HL-60 (cell line): Measurements from ENCODE around the gene GPN1.

Experiments used
- DNase-seq, 2 experiments: peaks; one replicate each; pipeline ENCODE4 v3.0.0-alpha.2; 2010 to 2020; ENCODE audit warnings: low read depth in 1 of 2, low spot score in 1 of 2
- H3K27ac ChIP-seq: fragments of 250-450 bp; sonication (Bioruptor Pico); replicated peaks from 2 replicates; pipeline ENCODE4 v1.5.1; 2020; ENCODE audit warnings: mild to moderate bottlenecking, moderate library complexity
- H3K27me3 ChIP-seq: fragments of 250-450 bp; sonication (Bioruptor Pico); 2 replicates; pipeline ENCODE4 v1.5.1; 2021; ENCODE audit warnings: mild to moderate bottlenecking, moderate library complexity; ENCODE audit not compliant: insufficient read depth, poor library complexity, severe bottlenecking
- H3K4me3 ChIP-seq: replicated peaks from 2 replicates; pipeline ENCODE4 v1.5.1; 2011; ENCODE audit warnings: mild to moderate bottlenecking, control low read depth, low read length; ENCODE audit not compliant: insufficient read depth
- CTCF ChIP-seq: IDR thresholded peaks from one replicate; pipeline ENCODE4 v1.5.1; 2011; ENCODE audit warnings: low read length, control low read depth, inconsistent platforms; ENCODE audit not compliant: insufficient read depth
- GABPA ChIP-seq: IDR thresholded peaks from 2 replicates; pipeline ENCODE4 v1.6.1; 2012; ENCODE audit warnings: low read depth
- POLR2AphosphoS5 ChIP-seq: IDR thresholded peaks from 2 replicates; pipeline ENCODE4 v1.6.1; 2012; ENCODE audit warnings: low read depth
- SPI1 ChIP-seq: IDR thresholded peaks from 2 replicates; pipeline ENCODE4 v1.6.1; 2012; ENCODE audit warnings: low read depth, mild to moderate bottlenecking, borderline replicate concordance
- TF ChIP-seq, protein P1 (sequence below): IDR thresholded peaks from 2 replicates; pipeline ENCODE4 v1.6.1; 2012; ENCODE audit warnings: low read depth; ENCODE audit not compliant: insufficient replicate concordance

The GPN1 gene

DNA sequence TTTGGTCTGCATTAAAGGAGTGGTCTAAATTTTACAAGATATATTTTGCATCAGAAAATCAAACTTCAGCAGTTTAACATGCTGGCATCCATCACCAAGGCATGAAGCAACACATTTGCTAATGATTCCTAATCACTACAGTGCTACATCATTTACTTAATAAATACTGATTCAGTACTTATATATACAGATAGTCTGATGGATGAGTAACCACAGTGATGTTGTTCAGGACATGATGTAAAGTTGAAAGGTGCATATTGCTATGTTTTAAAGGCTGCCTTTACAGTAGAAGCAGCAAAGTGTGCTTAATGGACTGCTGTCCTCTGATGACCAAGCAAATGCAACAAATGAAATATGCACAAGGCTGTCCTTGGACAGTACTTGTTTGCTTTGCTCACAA, 23.5 kb downstream of the GPN1 start:
- no peak overlapping the region for H3K27ac ChIP-seq
- H3K27me3 ChIP-seq = no peaks in the 10 kb centered on the region
- TF ChIP-seq, protein P1, sequence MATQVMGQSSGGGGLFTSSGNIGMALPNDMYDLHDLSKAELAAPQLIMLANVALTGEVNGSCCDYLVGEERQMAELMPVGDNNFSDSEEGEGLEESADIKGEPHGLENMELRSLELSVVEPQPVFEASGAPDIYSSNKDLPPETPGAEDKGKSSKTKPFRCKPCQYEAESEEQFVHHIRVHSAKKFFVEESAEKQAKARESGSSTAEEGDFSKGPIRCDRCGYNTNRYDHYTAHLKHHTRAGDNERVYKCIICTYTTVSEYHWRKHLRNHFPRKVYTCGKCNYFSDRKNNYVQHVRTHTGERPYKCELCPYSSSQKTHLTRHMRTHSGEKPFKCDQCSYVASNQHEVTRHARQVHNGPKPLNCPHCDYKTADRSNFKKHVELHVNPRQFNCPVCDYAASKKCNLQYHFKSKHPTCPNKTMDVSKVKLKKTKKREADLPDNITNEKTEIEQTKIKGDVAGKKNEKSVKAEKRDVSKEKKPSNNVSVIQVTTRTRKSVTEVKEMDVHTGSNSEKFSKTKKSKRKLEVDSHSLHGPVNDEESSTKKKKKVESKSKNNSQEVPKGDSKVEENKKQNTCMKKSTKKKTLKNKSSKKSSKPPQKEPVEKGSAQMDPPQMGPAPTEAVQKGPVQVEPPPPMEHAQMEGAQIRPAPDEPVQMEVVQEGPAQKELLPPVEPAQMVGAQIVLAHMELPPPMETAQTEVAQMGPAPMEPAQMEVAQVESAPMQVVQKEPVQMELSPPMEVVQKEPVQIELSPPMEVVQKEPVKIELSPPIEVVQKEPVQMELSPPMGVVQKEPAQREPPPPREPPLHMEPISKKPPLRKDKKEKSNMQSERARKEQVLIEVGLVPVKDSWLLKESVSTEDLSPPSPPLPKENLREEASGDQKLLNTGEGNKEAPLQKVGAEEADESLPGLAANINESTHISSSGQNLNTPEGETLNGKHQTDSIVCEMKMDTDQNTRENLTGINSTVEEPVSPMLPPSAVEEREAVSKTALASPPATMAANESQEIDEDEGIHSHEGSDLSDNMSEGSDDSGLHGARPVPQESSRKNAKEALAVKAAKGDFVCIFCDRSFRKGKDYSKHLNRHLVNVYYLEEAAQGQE = no peak
- no peak for TF ChIP-seq CTCF
- TF ChIP-seq SPI1 = no peak
- TF ChIP-seq GABPA = no peak
- TF ChIP-seq POLR2AphosphoS5 = no peak
- no peak overlapping the region for H3K4me3 ChIP-seq
- DNase-seq = no peak

- TF ChIP-seq GABPA (no peak), POLR2AphosphoS5 (no peak), SPI1 (no peak), CTCF (no peak)
- TF ChIP-seq, protein P1 = no peak
Measured at GRCh38 chr2:27652790-27653189, 23.9 kb downstream of the GPN1 start.

GRCh38 chr2:27653397-27653796, 24.5 kb downstream of the GPN1 start:
- no peak for DNase-seq
- Histone ChIP-seq H3K27ac (no peak overlapping the region), H3K4me3 (no peak overlapping the region), H3K27me3 (no peaks in the 10 kb centered on the region)
- no peak for TF ChIP-seq POLR2AphosphoS5
- TF ChIP-seq, protein P1 = no peak
- TF ChIP-seq CTCF = no peak
- no peak for TF ChIP-seq SPI1
- no peak for TF ChIP-seq GABPA

More at GRCh38 chr2:27652790-27653189, 23.9 kb downstream of the GPN1 start:
- no peak for DNase-seq
- no peaks in the 10 kb centered on the region for H3K27me3 ChIP-seq
- no peak overlapping the region for H3K4me3 ChIP-seq
- no peak overlapping the region for H3K27ac ChIP-seq
